CD4-positive, alpha-beta T cell treated with Interleukin-6 for 4 hours (primary cell): Measurements from ENCODE around the gene MRNIP.
"Not testable (repeated sequence)": the region's sequence is repeated elsewhere in the genome, so short reads cannot be mapped to it uniquely, and the experiment has no call there.

Experiments
- DNase-seq: peaks from one replicate; pipeline ENCODE4 v3.0.0-alpha.2; 2020; ENCODE audit warnings: mixed read lengths

The MRNIP gene

DNA sequence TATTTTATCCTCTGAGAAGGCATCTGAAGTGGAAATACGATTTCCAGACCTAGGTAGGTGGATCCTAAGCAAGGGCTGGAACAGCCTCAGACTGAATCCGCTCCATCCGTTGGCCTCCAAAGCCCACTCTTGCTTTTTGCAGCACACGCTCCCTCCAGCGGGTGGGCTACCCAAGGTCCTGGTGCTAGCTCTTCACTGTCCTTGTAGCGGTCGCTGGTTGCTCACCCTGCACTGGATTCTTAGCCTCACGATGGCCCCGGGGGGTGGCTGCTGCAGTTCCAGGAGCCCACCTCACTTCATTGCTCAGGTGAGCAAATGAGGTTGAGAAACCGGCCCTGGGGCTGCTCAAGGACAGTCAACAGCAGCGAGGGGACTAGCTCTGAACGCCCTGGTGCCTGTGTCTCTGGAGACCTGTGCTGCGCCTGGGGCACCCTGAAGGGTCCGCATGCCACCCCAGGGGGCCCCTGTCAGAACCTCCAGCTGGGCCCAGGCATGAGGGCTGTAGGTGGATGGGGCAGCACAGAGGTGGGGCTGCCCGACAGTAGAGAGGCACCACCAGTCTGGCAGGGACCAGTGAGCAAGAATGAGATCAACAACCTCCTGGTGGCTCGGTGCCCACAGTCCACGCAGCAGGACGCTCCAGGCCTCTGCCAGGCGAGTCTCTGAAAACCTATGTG lies 56.3 kb downstream of the MRNIP start:
- DNase-seq = no peak

DNA sequence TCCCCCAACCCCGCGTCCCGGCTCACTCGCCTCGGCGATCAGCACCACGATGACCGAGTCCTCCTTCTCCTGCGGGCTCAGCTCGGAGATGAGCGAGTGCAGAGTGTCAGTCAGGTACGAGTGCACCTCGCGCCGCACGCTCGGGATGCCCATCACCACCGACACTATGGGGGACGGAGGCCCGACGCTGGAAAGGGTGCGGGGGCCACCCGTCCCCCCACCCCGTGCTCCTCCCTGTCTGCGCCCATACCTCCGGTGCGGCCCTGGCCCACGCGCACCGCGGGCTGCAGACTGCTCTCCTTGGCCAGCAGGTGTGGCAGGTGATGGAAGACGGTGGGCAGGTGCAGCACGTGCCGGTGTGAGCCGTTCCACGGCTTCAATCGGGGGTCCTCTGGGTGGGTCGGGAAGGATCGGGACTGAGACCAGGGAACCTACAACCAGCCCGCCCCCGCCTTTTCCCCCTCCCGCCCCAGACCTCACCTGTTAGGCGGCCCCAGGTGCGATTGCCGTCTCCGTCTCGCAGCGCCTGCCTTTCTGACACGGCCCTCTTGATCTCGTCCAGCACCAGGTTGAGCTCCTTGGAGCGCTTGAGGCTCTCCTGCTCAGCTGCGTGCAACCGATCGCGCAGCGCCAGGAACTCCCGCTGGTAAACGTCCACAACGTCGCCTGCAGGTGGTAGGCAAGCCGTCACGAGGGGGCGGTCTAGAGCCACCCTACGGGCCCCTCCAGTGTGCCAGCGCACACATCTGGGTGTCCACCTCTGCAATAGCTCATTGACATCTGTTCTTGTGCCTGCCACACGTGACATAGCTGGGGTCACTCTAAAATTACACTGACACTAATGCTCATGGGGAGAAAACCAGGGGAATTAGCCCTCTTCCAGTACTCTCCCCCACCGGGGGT lies 57.1 kb downstream of the MRNIP start:
- DNase-seq = peak; percentile 91

DNA sequence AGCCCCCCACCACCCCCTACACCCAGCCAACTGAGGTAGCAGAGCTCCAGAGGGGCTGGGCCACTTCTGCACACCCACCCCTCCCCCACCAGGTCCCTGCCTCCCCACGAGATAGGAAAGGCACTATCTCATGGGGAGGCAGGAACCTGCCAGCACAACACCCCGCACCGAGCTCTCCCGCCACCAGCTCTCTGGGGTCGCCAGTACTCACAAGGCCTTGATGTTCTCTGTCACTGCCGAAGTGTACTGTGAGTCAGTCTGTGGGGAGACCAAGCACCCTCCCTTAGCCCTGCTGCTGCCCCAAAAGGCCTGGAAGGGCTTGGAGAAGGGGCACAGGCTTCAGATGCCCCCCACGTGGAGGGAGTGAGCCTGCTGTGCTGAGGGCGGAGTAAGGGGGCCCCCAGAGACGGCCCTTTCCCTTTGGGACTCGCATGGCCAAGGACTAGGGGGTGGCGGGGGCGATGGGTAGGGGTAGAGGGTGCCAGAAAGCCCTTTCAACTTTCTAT lies 57.9 kb downstream of the MRNIP start:
- DNase-seq = no peak

GRCh38 chr5:179800071-179800695 lies 58.4 kb downstream of the MRNIP start:
- DNase-seq = no peak

DNA sequence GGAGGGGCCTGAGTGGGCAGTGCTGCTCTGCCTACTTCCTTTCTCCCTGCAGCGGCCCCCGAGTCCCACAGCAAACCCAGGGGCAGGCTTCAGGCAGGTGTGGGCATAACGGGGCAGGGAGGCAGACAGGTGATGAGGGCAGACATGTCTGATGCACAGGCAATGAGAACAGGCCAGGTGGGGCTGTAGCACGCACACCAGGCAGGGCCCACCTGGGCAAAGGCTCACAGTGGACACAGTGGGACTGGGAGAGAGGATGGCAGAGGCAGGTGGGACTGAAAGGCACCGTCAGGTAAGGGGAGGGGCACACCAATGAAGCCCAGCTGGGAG lies 59.0 kb downstream of the MRNIP start:
- no peak for DNase-seq

DNA sequence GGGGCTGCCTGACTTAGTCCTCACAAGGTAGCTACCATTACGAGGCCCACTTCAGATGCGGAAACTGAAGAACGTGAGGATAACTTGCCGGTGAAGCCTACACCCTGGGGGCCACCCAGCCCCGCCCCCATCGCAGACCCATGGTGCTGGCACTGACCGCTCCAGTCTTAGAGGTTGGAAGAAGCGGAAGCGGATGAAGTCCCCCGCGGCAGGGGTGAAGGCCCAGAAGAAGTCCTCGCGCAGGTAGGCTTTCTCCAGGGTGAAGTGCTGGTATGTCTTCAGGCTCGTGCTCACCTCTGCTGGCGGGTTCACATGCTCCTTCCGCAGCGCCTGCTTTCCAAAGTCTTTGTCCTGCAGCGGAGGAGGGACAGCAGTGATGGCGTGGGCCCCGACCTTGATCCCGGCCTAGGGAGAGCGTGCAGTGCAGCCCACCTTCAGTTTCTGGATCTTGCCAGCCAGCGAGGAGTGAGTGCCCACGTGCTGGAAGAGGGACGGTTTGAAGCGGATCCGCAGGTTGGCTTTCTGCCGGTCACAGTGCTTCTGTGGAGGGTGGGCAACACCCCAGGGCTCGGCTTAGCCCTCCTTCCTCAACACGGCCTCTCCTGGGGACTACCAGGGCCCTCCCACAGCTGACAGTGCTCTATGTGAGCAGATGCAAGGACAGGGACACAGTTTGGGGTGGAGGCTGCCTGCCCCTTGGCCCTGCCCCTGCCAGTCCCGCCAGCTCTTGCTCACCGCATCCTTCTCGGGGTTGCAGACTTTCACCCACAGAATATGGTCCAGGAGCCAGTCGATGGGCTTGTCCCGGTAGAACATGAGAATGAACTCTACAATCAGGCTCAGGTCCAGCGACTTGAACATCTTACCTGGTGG lies 59.6 kb downstream of the MRNIP start:
- DNase-seq = no peak

DNA sequence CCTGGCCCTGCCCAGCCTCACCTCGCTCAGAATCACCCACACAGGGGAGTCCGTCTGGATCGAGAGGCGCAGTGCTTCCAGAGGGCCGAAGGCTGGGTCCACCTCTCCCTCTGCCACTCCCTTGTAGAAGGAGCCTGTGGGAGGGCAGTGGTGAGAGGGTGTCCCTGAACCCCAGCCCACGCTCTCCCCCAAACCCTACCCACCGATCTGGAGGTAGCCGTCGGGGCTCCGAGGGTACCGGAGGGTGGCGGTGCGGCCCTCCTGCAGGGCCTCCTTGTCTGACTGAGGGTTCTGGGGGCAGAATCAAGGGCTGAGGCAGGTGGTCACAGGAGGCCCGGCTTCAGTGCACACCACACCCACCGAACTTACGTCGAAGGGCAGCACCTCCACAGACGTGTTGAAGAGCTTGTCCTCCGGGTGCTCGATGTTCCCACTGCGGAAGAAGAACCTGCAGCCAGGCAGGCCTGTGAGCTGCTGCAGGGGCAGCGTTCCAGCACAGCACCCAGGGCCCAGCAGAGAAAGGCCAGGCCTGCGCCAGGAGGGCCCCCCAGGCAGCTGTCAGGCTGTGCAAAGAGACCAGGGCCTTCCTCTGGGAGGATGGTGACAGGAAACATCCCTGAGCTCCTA lies 60.4 kb downstream of the MRNIP start:
- no peak for DNase-seq

DNA sequence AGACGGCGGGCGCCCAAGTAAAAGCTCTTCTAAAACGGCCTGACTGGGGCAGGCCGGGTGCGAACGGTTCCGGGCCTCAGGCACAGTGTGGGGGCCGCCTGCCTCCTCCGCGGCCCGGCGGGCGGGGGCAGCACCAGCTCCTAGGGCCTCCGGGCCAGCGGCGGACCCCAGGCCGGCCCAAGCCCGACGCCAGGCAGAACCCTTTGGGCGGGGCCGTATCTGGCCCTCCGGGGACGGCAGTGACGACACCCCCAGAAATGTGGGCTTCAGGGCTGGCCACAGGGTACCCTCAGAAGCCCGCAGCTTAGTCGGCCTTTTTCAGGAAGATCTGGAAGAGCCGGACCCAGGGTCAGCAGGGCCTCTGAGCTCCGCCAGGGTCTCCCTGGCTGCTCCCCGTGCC lies 60.9 kb downstream of the MRNIP start:
- DNase-seq = no peak

GRCh38 chr5:179796877-179797608 lies 61.6 kb downstream of the MRNIP start:
- DNase-seq = no peak

- DNase-seq = peak; percentile 82
These were observed 62.5 kb downstream of the MRNIP start for GRCh38 chr5:179795863-179796833.

GRCh38 chr5:179795049-179795862 lies 63.4 kb downstream of the MRNIP start:
- DNase-seq = peak; percentile 24

DNA sequence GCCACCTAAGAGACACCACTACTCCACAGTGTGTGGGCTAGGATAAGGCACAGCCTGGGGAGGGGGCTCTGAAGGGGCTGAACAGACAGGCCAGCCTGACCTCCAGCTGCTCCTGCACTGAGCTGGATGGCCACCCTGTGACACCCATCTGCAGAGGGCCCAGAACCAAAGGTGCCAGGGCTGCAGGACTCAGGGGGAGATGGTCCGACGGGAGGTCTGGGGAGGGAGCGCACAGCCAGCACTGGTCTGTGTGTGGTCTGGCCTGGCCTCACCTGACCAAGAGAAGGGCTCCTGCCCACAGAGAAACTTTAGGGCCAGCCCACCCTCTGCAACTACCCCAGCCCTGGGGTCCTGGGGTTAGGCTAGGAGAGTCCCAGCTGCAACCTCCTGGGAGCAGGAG lies 64.0 kb downstream of the MRNIP start:
- DNase-seq = no peak

DNA sequence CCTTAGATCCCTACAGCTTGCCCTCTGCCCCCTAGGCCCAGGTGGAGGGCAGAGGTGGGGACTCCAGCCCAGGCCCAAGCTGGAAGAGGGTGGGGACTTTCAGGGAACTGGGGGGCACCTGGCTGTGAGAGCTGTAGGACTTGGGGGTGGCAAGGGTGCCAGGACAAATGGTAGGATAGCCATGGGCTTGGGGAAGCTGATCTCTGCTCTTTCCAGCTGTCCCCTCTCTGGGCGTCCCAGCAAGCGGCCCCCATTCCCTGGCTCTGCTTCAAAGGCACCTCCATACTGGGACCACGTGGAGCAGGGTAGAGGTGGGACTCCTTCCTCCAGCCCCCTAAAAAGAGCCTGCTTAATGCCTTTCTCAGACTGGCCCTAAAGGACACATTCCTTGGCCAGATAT lies 64.4 kb downstream of the MRNIP start:
- DNase-seq = no peak

DNA sequence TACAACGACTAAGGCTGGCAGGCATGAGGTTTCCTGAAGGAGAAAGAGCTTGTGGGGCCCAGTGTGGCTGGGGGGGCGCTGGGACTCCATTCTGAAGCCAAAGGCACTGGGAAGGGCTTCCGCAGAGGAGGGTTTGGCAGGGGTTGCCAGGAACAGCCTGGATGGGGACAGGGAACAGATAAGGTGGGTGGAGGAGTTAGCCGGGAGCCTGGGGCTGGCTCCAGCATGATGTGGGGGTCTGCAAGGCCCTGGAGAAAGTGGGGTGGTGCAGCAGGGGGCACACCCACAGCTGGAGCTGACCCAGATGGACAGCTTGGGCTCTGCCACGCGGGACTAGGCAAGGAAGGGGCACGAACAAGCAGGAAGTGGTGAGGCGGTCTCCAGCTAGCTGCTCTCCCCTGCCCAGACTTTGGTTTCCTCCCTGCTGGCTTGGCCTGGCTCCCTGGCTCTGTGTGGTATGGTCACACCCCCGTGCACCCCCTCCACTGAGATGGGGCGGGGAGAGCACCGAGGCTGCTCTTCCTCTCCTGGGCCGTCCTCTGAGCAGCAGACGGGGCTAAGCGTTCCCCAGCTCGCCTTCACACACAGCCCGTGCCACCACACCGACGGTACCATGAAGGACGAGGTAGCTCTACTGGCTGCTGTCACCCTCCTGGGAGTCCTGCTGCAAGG lies 65.0 kb downstream of the MRNIP start, which contains the start of gene LTC4S:
Gene LTC4S, plus strand, starts transcription at position 519 of the 672 bp plus-strand sequence. Its CDS starts 95 bp downstream, at position 614.
- DNase-seq = peak; percentile 73

GRCh38 chr5:179792612-179793467 lies 65.8 kb downstream of the MRNIP start:
- DNase-seq = no peak

DNA sequence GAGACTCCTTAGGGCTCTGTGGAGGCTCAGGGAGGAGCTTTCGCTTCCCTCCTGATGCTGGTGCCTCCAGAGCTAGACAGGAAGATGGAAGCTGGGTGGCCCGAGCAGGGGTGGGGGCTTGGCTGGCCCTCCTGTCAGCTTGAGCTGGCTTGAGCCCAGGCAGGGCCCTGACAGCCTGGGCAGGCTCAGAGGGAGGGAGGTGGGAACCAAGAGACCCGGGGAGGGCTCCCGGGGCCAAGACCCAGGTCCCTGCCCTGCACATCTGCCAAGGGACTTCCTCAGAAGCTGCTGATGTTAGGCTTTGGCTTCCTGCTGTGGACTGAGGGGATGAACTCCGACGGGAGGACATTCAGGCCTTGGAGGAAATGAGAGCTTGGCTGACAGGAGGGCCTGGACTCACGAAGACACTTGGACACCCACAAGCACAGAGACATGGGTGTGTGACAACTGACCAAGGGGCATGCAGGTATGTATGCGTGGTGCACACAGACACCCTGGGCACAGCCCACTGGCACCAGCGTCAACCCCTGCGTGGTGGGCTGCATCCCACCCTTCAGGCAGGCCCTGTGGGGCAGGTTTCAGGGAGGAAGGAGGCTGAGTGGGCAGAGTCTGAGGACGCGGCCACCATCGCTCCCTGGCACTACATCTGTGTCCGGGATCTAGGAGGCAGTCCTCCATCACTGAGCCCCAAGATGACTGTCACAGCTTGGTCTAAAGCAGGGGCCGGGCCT lies 66.6 kb downstream of the MRNIP start:
- no peak for DNase-seq

- not testable (repeated sequence) for DNase-seq
These were observed 69.3 kb downstream of the MRNIP start for GRCh38 chr5:179789278-179789677.
